Lower leg skin (tissue), 4 donors: ENCODE results near the gene WHRN. TPM values are rescaled to one million over a fixed set of nuclear protein-coding genes. Genes with fewer than 3 reads are reported as not detected.
A peak's percentile ranks its signal among the peaks of the same experiment; 100 is the strongest.

ENCODE experiments used
- DNase-seq, 2 donors: peaks; one replicate each; pipeline ENCODE4 v3.0.0-alpha.2; 2019; ENCODE audit warnings: low spot score in 2 of 2
- H3K4me3 ChIP-seq: fragments of 200-600 bp; sonication (generic); 2 replicates; pipeline ENCODE4 v1.5.1; 2017; ENCODE audit warnings: mild to moderate bottlenecking, low read depth; ENCODE audit not compliant: poor library complexity, severe bottlenecking
- CTCF ChIP-seq, 3 donors: fragments of 450-650 bp; IDR thresholded peaks; one replicate each; pipeline ENCODE4 v1.5.1; 2016; ENCODE audit warnings: antibody characterized with exemption in 3 of 3, mild to moderate bottlenecking in 3 of 3, moderate library complexity in 2 of 3
- POLR2A ChIP-seq, 2 donors: fragments of 450-650 bp; IDR thresholded peaks; one replicate each; pipeline ENCODE4 v1.6.1; 2016 to 2017; ENCODE audit warnings: antibody characterized with exemption in 2 of 2, mild to moderate bottlenecking in 1 of 2, moderate library complexity in 1 of 2
- WGBS, 2 donors: methylation state at CpG; one replicate each; pipeline ENCODE4 v1.1.5; 2018; 5-methylcytosine and 5-hydroxymethylcytosine counted together
- intact Hi-C: fragments of 100-400 bp; cut with DNase I; formaldehyde crosslinking; loops from one replicate; pipeline ENCODE4 v1.15.0; 2023; ENCODE audit warnings: low total_unique reads
- total RNA-seq, 4 donors: library from RNA; depleted of rRNA; stranded (reverse); fragments of >200 nt; gene quantifications; one replicate each; pipeline ENCODE4 v1.1.0, GENCODE V29; 2016

The WHRN gene
- total RNA-seq, 4 donors from 2014 or later, result 8.7 to 15.0 (median 10.5) TPM

- no peak for DNase-seq
- WGBS, 2 donors, result 75 to 82% methylated on average over 11 of the region's 11 CpGs
- intact Hi-C loops, result loop anchor here (5.0 to 10.0 kb wide), 2 partner anchors 76 to 243 kb away; no protein-coding TSS in a partner anchor
Measured at GRCh38 chr9:114409103-114409780, 96.0 kb downstream of the WHRN start.

GRCh38 chr9:114408645-114409044 lies 96.6 kb downstream of the WHRN start:
- H3K4me3 ChIP-seq, result no peak overlapping the region
- TF ChIP-seq POLR2A (IDR thresholded peaks at IDR 0.05), result no peak
- TF ChIP-seq CTCF (IDR thresholded peaks at IDR 0.05), result no peak
- no peak for DNase-seq
- intact Hi-C loops, result loop anchor here (5.0 to 10.0 kb wide), 2 partner anchors 76 to 244 kb away; no protein-coding TSS in a partner anchor
- 81 to 85% methylated on average over 7 of the region's 7 CpGs for WGBS, 2 donors

More at GRCh38 chr9:114409103-114409780, 96.0 kb downstream of the WHRN start:
- TF ChIP-seq POLR2A (IDR thresholded peaks at IDR 0.05) (no peak), CTCF (IDR thresholded peaks at IDR 0.05) (no peak)
- H3K4me3 ChIP-seq, result no peak overlapping the region

DNA sequence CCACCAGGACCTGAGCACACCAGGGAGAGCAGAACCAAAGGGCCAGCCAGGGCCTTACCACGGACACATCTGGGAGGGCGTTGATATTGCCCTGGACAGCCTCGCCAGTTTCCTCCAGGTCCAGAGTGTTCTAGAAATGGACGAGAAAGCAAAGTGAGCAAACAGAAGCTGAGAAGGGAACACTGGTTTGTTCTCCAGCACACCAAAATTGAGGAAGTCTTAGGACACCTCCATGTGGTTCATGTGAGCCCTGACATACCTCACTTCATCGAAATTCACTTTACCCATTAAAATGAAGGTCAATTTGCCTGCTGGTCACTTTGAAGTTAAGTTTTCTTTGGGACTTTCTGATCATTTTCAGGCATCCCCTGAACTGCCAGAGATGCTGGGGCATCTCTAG lies 97.4 kb downstream of the WHRN start:
- WGBS, 2 donors, result 90 to 91% methylated on average over 5 of the region's 5 CpGs
- DNase-seq, result no peak
- intact Hi-C loops, result loop anchor here (5.0 to 10.0 kb wide), 2 partner anchors 77 to 244 kb away; no protein-coding TSS in a partner anchor
- H3K4me3 ChIP-seq, result no peak overlapping the region
- no peak for TF ChIP-seq POLR2A (IDR thresholded peaks at IDR 0.05)
- no peak for TF ChIP-seq CTCF (IDR thresholded peaks at IDR 0.05)

DNA sequence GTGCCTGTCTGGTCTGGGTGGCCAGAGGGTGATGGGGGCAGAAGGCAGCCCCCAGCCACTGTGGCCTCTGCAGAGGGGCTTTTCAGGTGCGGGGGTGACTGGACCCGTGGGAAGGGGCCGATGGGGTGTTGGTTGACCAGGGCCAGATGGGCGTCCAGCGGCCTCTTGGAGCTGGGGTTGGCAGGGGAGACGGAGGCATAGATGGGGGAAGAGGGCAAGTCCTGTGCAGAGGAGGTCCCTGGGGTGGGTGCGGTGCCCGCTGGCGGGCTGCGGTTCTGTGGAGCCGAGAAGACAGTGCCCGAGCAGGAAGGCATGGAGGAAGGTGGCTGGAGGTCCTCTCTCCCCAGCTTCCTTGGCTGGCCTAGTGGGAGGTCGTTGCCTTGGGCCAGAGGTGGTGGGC lies 98.8 kb downstream of the WHRN start:
- intact Hi-C loops, result loop anchor here (5.0 to 10.0 kb wide), 2 partner anchors 78 to 246 kb away; no protein-coding TSS in a partner anchor
- TF ChIP-seq POLR2A (IDR thresholded peaks at IDR 0.05) (no peak), CTCF (IDR thresholded peaks at IDR 0.05) (no peak)
- DNase-seq, result no peak
- 90 to 93% methylated on average over 13 of the region's 13 CpGs for WGBS, 2 donors
- H3K4me3 ChIP-seq, result no peak overlapping the region

- TF ChIP-seq CTCF (IDR thresholded peaks at IDR 0.05), result peak in 1 of 3 donors; percentile 70
- no peak for TF ChIP-seq POLR2A (IDR thresholded peaks at IDR 0.05)
- 30 to 31% methylated on average over 14 of the region's 15 CpGs for WGBS, 2 donors
- intact Hi-C loops, result loop anchor here (5.0 to 10.0 kb wide), 2 partner anchors 79 to 247 kb away; no protein-coding TSS in a partner anchor
Measured at GRCh38 chr9:114405294-114406034, 99.8 kb downstream of the WHRN start.

More at GRCh38 chr9:114405294-114406034, 99.8 kb downstream of the WHRN start:
- H3K4me3 ChIP-seq, result no peak overlapping the region
- DNase-seq, result peak; percentile 78 to 94
